GM12865 (cell line): Measurements from ENCODE around the gene FFAR2.
"Not testable (repeated sequence)": the region's sequence is repeated elsewhere in the genome, so short reads cannot be mapped to it uniquely, and the experiment has no call there.

ENCODE experiments used
- DNase-seq: peaks from one replicate; pipeline ENCODE4 v3.0.0; 2010; ENCODE audit warnings: low read depth
- H3K4me3 ChIP-seq: 2 replicates; pipeline ENCODE4 v1.5.1; 2011; ENCODE audit warnings: mild to moderate bottlenecking, low read depth, low read length, control low read depth
- CTCF ChIP-seq: IDR thresholded peaks from 2 replicates; pipeline ENCODE4 v1.5.1; 2011; ENCODE audit warnings: low read length, control low read depth, low read depth, inconsistent platforms; ENCODE audit not compliant: insufficient read depth; ENCODE audit errors: missing control alignments

The FFAR2 gene

GRCh38 chr19:35416331-35416730, 31.7 kb upstream of the FFAR2 start:
- no peak overlapping the region for H3K4me3 ChIP-seq
- DNase-seq, result no peak
- no peak for TF ChIP-seq CTCF

- DNase-seq, result no peak
- no peak for TF ChIP-seq CTCF
- no peak overlapping the region for H3K4me3 ChIP-seq
Observed at GRCh38 chr19:35417278-35417677, 30.8 kb upstream of the FFAR2 start.

GRCh38 chr19:35417713-35418534, 30.1 kb upstream of the FFAR2 start:
- no peak for TF ChIP-seq CTCF
- DNase-seq, result peak; percentile 88
- H3K4me3 ChIP-seq, result no peak overlapping the region

GRCh38 chr19:35419046-35419445, 29.0 kb upstream of the FFAR2 start:
- DNase-seq, result no peak
- TF ChIP-seq CTCF, result no peak
- H3K4me3 ChIP-seq, result no peak overlapping the region

GRCh38 chr19:35419805-35420204, 28.3 kb upstream of the FFAR2 start:
- DNase-seq, result no peak
- no peak overlapping the region for H3K4me3 ChIP-seq
- no peak for TF ChIP-seq CTCF

GRCh38 chr19:35421362-35421761, 26.7 kb upstream of the FFAR2 start:
- no peak overlapping the region for H3K4me3 ChIP-seq
- no peak for DNase-seq
- no peak for TF ChIP-seq CTCF

GRCh38 chr19:35423406-35423805, 24.7 kb upstream of the FFAR2 start:
- not testable (repeated sequence) for H3K4me3 ChIP-seq, DNase-seq

GRCh38 chr19:35425682-35426081, 22.4 kb upstream of the FFAR2 start:
- no peak overlapping the region for H3K4me3 ChIP-seq
- no peak for TF ChIP-seq CTCF

More at GRCh38 chr19:35425682-35426081, 22.4 kb upstream of the FFAR2 start:
- DNase-seq, result no peak
